Measurements from ENCODE around the gene PHF21A.

GRCh38 chr11:46107408-46107718 lies 13.9 kb downstream of the PHF21A start:
- TF ChIP-seq, protein P1, sequence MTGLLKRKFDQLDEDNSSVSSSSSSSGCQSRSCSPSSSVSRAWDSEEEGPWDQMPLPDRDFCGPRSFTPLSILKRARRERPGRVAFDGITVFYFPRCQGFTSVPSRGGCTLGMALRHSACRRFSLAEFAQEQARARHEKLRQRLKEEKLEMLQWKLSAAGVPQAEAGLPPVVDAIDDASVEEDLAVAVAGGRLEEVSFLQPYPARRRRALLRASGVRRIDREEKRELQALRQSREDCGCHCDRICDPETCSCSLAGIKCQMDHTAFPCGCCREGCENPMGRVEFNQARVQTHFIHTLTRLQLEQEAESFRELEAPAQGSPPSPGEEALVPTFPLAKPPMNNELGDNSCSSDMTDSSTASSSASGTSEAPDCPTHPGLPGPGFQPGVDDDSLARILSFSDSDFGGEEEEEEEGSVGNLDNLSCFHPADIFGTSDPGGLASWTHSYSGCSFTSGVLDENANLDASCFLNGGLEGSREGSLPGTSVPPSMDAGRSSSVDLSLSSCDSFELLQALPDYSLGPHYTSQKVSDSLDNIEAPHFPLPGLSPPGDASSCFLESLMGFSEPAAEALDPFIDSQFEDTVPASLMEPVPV (CRISPR knock-in tag; IDR thresholded peaks at IDR 0.05): no peak
- TF ChIP-seq POLR2AphosphoS5 (IDR thresholded peaks at IDR 0.05; ENCODE audit: low read depth, low read length) (no peak), HNRNPH1 (optimal IDR thresholded peaks at IDR 0.05; ENCODE audit: low read depth, low read length) (no peak), HBP1 (CRISPR knock-in tag; IDR thresholded peaks at IDR 0.05; ENCODE audit: low read depth) (no peak), ZFP37 (CRISPR knock-in tag; IDR thresholded peaks at IDR 0.05; ENCODE audit: borderline replicate concordance) (no peak), ZNF17 (CRISPR knock-in tag; IDR thresholded peaks at IDR 0.05) (no peak)
- TF ChIP-seq, protein P2, sequence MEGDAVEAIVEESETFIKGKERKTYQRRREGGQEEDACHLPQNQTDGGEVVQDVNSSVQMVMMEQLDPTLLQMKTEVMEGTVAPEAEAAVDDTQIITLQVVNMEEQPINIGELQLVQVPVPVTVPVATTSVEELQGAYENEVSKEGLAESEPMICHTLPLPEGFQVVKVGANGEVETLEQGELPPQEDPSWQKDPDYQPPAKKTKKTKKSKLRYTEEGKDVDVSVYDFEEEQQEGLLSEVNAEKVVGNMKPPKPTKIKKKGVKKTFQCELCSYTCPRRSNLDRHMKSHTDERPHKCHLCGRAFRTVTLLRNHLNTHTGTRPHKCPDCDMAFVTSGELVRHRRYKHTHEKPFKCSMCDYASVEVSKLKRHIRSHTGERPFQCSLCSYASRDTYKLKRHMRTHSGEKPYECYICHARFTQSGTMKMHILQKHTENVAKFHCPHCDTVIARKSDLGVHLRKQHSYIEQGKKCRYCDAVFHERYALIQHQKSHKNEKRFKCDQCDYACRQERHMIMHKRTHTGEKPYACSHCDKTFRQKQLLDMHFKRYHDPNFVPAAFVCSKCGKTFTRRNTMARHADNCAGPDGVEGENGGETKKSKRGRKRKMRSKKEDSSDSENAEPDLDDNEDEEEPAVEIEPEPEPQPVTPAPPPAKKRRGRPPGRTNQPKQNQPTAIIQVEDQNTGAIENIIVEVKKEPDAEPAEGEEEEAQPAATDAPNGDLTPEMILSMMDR (CRISPR knock-in tag; IDR thresholded peaks at IDR 0.05): no peak
- TF ChIP-seq, protein P3, sequence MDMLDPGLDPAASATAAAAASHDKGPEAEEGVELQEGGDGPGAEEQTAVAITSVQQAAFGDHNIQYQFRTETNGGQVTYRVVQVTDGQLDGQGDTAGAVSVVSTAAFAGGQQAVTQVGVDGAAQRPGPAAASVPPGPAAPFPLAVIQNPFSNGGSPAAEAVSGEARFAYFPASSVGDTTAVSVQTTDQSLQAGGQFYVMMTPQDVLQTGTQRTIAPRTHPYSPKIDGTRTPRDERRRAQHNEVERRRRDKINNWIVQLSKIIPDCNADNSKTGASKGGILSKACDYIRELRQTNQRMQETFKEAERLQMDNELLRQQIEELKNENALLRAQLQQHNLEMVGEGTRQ (IDR thresholded peaks at IDR 0.05; ENCODE audit: low read depth, low read length): no peak
- TF ChIP-seq, protein P3 (CRISPR knock-in tag; IDR thresholded peaks at IDR 0.05; ENCODE audit: borderline replicate concordance): no peak
- TF ChIP-seq, protein P4, sequence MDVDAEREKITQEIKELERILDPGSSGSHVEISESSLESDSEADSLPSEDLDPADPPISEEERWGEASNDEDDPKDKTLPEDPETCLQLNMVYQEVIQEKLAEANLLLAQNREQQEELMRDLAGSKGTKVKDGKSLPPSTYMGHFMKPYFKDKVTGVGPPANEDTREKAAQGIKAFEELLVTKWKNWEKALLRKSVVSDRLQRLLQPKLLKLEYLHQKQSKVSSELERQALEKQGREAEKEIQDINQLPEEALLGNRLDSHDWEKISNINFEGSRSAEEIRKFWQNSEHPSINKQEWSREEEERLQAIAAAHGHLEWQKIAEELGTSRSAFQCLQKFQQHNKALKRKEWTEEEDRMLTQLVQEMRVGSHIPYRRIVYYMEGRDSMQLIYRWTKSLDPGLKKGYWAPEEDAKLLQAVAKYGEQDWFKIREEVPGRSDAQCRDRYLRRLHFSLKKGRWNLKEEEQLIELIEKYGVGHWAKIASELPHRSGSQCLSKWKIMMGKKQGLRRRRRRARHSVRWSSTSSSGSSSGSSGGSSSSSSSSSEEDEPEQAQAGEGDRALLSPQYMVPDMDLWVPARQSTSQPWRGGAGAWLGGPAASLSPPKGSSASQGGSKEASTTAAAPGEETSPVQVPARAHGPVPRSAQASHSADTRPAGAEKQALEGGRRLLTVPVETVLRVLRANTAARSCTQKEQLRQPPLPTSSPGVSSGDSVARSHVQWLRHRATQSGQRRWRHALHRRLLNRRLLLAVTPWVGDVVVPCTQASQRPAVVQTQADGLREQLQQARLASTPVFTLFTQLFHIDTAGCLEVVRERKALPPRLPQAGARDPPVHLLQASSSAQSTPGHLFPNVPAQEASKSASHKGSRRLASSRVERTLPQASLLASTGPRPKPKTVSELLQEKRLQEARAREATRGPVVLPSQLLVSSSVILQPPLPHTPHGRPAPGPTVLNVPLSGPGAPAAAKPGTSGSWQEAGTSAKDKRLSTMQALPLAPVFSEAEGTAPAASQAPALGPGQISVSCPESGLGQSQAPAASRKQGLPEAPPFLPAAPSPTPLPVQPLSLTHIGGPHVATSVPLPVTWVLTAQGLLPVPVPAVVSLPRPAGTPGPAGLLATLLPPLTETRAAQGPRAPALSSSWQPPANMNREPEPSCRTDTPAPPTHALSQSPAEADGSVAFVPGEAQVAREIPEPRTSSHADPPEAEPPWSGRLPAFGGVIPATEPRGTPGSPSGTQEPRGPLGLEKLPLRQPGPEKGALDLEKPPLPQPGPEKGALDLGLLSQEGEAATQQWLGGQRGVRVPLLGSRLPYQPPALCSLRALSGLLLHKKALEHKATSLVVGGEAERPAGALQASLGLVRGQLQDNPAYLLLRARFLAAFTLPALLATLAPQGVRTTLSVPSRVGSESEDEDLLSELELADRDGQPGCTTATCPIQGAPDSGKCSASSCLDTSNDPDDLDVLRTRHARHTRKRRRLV (CRISPR knock-in tag; IDR thresholded peaks at IDR 0.05): no peak
- TF ChIP-seq, protein P5, sequence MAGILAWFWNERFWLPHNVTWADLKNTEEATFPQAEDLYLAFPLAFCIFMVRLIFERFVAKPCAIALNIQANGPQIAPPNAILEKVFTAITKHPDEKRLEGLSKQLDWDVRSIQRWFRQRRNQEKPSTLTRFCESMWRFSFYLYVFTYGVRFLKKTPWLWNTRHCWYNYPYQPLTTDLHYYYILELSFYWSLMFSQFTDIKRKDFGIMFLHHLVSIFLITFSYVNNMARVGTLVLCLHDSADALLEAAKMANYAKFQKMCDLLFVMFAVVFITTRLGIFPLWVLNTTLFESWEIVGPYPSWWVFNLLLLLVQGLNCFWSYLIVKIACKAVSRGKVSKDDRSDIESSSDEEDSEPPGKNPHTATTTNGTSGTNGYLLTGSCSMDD (CRISPR knock-in tag; IDR thresholded peaks at IDR 0.05): no peak
